Hepatocyte (in vitro differentiated cells): ENCODE data around the gene SDK1. TPM values are rescaled to one million over a fixed set of nuclear protein-coding genes. Genes with fewer than 3 reads are reported as not detected.

Source experiments
- DNase-seq: peaks from one replicate; pipeline ENCODE4 v3.0.0-alpha.2; 2016; ENCODE audit warnings: low spot score
- H2AFZ ChIP-seq: fragments of 200-600 bp; sonication (generic); 2 replicates; pipeline ENCODE4 v1.6.0; 2016; ENCODE audit warnings: antibody characterized with exemption, mild to moderate bottlenecking
- H3K27ac ChIP-seq: fragments of 200-600 bp; sonication (generic); 2 replicates; pipeline ENCODE4 v1.5.1; 2016; ENCODE audit warnings: mild to moderate bottlenecking
- H3K27me3 ChIP-seq: fragments of 200-600 bp; sonication (generic); 2 replicates; pipeline ENCODE4 v1.6.1; 2016
- H3K36me3 ChIP-seq: fragments of 200-600 bp; sonication (generic); replicated peaks from 2 replicates; pipeline ENCODE4 v1.5.1; 2016; ENCODE audit warnings: low read depth; ENCODE audit not compliant: insufficient read depth
- H3K4me1 ChIP-seq: fragments of 200-600 bp; sonication (generic); 2 replicates; pipeline ENCODE4 v1.5.1; 2016; ENCODE audit warnings: mild to moderate bottlenecking, moderate library complexity; ENCODE audit not compliant: insufficient read depth
- H3K4me2 ChIP-seq: fragments of 200-600 bp; sonication (generic); 2 replicates; pipeline ENCODE4 v1.6.0; 2016
- H3K4me3 ChIP-seq: fragments of 200-600 bp; sonication (generic); 2 replicates; pipeline ENCODE4 v1.5.1; 2016; ENCODE audit warnings: mild to moderate bottlenecking
- H3K79me2 ChIP-seq: fragments of 200-600 bp; sonication (generic); 2 replicates; pipeline ENCODE4 v1.6.0; 2017; ENCODE audit warnings: mild to moderate bottlenecking
- H3K9me2 ChIP-seq: fragments of 200-600 bp; sonication (generic); replicated peaks from 2 replicates; pipeline ENCODE4 v1.6.0; 2017; ENCODE audit warnings: mild to moderate bottlenecking; ENCODE audit not compliant: insufficient read depth
- H3K9me3 ChIP-seq: fragments of 200-600 bp; sonication (generic); 2 replicates; pipeline ENCODE4 v1.5.1; 2016; ENCODE audit warnings: low read depth, mild to moderate bottlenecking
- H4K20me1 ChIP-seq: fragments of 200-600 bp; sonication (generic); 2 replicates; pipeline ENCODE4 v1.6.0; 2016; ENCODE audit warnings: mild to moderate bottlenecking; ENCODE audit not compliant: insufficient read depth, poor library complexity, severe bottlenecking
- EZH2 ChIP-seq: fragments of 200-600 bp; sonication (generic); IDR thresholded peaks from 2 replicates; pipeline ENCODE4 v1.6.1; 2016; ENCODE audit warnings: antibody characterized with exemption, mild to moderate bottlenecking, borderline replicate concordance
- EZH2phosphoT487 ChIP-seq: fragments of 200-600 bp; sonication (generic); IDR thresholded peaks from one replicate; pipeline ENCODE4 v1.6.1; 2018; ENCODE audit warnings: antibody characterized with exemption, mild to moderate bottlenecking, low read depth, moderate library complexity; ENCODE audit not compliant: unreplicated experiment, severe bottlenecking
- WGBS: methylation state at CpG from one replicate; pipeline ENCODE4 v1.1.6; 2016; ENCODE audit warnings: low lambda C conversion rate; ENCODE audit errors: missing lambda C conversion rate; 5-methylcytosine and 5-hydroxymethylcytosine counted together
- polyA plus RNA-seq: library from polyadenylated mRNA; unstranded; fragments of >200 nt; fragmentation: Nextera tagmentation; extraction: Ambion mirVana; gene quantifications from 2 replicates; pipeline ENCODE4 v1.2.1, GENCODE V29; 2016
- total RNA-seq: library from RNA; depleted of rRNA; stranded (reverse); fragments of >200 nt; gene quantifications from 2 replicates; pipeline ENCODE4 v1.2.3, GENCODE V29; 2014
- TF ChIP-seq, protein P1 (sequence below): fragments of 200-600 bp; sonication (generic); IDR thresholded peaks from 2 replicates; pipeline ENCODE4 v1.5.1; 2016; ENCODE audit warnings: antibody characterized with exemption, mild to moderate bottlenecking; ENCODE audit not compliant: poor library complexity

The SDK1 gene
- total and polyA plus RNA-seq, 2 experiments from 2014 or later = 4.3 to 10.0 TPM

DNA sequence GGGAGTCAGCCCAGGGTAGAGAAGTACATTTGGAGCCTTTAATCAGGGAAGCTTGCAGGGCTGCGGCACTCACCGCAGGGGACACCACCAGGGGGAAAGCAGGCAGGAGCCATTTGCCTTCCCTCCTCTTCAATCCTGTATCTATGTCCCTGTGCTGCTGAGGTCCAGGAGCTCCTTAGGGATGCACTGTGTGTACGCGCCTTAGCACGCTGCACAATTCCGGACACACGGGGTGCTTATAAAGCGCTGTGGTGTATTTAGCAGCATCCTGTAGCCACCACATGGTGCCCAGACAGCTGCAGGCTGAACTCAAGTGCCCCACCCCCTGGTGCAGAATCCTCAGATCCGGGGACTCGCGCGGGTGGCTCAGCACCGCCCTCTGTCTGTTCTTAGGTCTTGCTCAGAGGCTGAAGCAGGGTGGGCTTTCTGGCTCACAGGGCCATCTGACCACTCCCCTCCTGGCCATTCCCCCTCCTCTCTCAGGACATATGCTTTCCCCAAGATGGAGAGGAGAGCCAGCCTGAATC, 421.4 kb downstream of the SDK1 start:
- no peaks in the 10 kb centered on the region for H4K20me1 ChIP-seq
- H3K27me3 ChIP-seq = no peaks in the 10 kb centered on the region
- no peaks in the 10 kb centered on the region for H3K9me3 ChIP-seq
- no peak overlapping the region for H2AFZ ChIP-seq
- H3K4me2 ChIP-seq = no peak overlapping the region
- no peak overlapping the region for H3K27ac ChIP-seq
- no peaks in the 10 kb centered on the region for H3K79me2 ChIP-seq
- TF ChIP-seq EZH2 = no peak
- TF ChIP-seq, protein P1, sequence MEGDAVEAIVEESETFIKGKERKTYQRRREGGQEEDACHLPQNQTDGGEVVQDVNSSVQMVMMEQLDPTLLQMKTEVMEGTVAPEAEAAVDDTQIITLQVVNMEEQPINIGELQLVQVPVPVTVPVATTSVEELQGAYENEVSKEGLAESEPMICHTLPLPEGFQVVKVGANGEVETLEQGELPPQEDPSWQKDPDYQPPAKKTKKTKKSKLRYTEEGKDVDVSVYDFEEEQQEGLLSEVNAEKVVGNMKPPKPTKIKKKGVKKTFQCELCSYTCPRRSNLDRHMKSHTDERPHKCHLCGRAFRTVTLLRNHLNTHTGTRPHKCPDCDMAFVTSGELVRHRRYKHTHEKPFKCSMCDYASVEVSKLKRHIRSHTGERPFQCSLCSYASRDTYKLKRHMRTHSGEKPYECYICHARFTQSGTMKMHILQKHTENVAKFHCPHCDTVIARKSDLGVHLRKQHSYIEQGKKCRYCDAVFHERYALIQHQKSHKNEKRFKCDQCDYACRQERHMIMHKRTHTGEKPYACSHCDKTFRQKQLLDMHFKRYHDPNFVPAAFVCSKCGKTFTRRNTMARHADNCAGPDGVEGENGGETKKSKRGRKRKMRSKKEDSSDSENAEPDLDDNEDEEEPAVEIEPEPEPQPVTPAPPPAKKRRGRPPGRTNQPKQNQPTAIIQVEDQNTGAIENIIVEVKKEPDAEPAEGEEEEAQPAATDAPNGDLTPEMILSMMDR = peak; percentile 27
- DNase-seq = peak; percentile 36
- 42% methylated on average over 13 of the region's 13 CpGs for WGBS
- no peaks in the 10 kb centered on the region for H3K36me3 ChIP-seq
- H3K4me3 ChIP-seq = no peak overlapping the region
- H3K9me2 ChIP-seq = no peaks in the 10 kb centered on the region
- peaks cover 3% of the 10 kb centered on the region for H3K4me1 ChIP-seq

DNA sequence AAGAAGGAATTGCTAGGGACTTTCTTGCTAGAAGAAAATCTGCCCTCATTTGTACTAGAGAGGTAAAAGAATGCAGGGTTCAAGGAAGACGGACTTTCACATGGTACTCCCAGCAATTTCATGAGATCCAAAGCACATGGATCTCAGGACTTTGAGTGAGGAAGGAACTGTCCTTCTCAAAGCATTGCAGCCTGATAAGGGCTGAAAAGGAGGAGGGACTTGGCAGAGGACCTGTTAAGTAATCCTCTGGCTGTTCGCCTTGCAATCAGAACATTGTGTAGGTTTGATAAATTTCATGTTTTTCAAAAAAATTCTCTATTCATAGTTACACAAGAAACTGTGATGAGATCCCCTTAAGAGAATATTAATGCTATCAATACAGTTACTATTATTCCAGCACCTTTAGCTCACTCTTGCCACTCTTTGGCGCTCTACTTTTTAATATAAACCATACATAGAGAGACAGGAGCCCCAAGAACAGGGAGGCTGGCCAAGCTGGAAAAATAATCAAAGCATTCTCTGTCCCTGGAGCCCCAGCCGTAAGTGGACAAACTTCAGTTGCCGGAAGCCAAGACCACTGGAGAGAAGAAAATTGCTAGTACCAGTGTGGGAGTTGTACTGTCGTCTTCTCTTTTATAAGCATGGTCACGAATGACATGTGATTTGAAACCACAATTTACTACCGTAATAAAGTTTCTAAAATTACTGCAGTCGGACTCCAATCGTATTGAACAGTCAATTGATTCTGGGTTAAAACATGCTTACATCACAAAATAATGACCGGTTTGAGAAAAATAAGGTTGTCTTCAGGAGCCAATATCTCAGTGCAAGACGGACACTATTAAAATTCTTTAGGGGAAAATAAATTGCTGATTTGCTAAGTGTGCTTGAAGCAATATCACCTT, 424.4 kb downstream of the SDK1 start:
- Histone ChIP-seq H3K79me2 (no peaks in the 10 kb centered on the region), H3K27ac (no peak overlapping the region), H4K20me1 (no peaks in the 10 kb centered on the region), H3K4me3 (no peak overlapping the region), H3K4me1 (peaks cover 3% of the 10 kb centered on the region), H2AFZ (no peak overlapping the region), H3K9me2 (no peaks in the 10 kb centered on the region), H3K36me3 (no peaks in the 10 kb centered on the region), H3K9me3 (no peaks in the 10 kb centered on the region), H3K4me2 (no peak overlapping the region), H3K27me3 (no peaks in the 10 kb centered on the region)
- WGBS = 82% methylated on average over 12 of the region's 12 CpGs
- no peak for DNase-seq
- TF ChIP-seq, protein P1 = no peak
- TF ChIP-seq EZH2phosphoT487 (no peak), EZH2 (no peak)

DNA sequence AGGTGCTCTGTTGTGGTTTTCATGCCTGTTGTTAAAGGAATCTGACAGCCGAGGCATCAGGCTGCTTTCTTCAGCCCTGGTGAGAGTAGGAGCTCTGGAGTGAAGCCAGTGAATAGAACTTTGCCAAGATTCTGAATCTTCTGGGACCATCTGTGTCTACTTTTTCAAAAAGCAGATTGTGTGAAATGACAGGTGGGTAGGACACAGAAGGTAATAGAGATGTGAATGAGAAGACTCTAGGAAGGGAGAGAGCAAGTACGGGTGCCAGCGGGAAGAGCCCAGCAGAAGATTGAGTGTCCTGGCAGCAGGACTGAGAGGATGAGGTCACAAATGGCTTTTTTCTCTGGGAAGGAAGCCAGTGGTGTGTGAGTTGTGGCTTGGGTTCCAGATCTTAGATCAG, 429.2 kb downstream of the SDK1 start:
- Histone ChIP-seq H3K27me3 (no peaks in the 10 kb centered on the region), H4K20me1 (no peaks in the 10 kb centered on the region), H3K9me3 (no peaks in the 10 kb centered on the region), H3K27ac (no peak overlapping the region), H3K4me1 (no peaks in the 10 kb centered on the region), H3K79me2 (no peaks in the 10 kb centered on the region), H3K4me2 (no peak overlapping the region), H3K36me3 (no peaks in the 10 kb centered on the region), H2AFZ (no peak overlapping the region), H3K4me3 (no peak overlapping the region), H3K9me2 (no peaks in the 10 kb centered on the region)
- no peak for DNase-seq
- TF ChIP-seq EZH2 (no peak), EZH2phosphoT487 (no peak)
- TF ChIP-seq, protein P1 = no peak
- WGBS = 94% methylated on average over 3 of the region's 3 CpGs
